PC-3 (cell line): ENCODE data around the gene TTC23. TPM values are rescaled to one million over a fixed set of nuclear protein-coding genes. Genes with fewer than 3 reads are reported as not detected.

Source experiments
- ATAC-seq: fragments of 200-7000 bp; cut with Tn5 transposase; 2 replicates; pipeline ENCODE4 v1.9.1; 2020; ENCODE audit warnings: mild to moderate bottlenecking, moderate library complexity
- BruUV-seq: library from RNA; stranded (reverse); fragments of 400-500 nt; replicated peaks from 2 replicates; lab custom pipeline; 2021; lab: Mats Ljungman, UMichigan
- CTCF ChIA-PET: fragments of 300-600 bp; sonication (Branson Sonifier 250); formaldehyde crosslinking; loops from one replicate; lab custom pipeline; 2022; ENCODE audit warnings: antibody characterized with exemption; lab: Charles Lee
- POLR2A ChIA-PET: fragments of 300-600 bp; sonication (Branson Sonifier 250); formaldehyde crosslinking; loops from one replicate; lab custom pipeline; 2022; ENCODE audit warnings: antibody characterized with exemption; ENCODE audit not compliant: unreplicated experiment; lab: Charles Lee
- DNase-seq: peaks from one replicate; pipeline ENCODE4 v3.0.0-alpha.2; 2015
- H2AFZ ChIP-seq: fragments of 300-600 bp; sonication (generic); 2 replicates; pipeline ENCODE4 v1.6.0; 2016; ENCODE audit warnings: antibody characterized with exemption, low read length
- H3F3A ChIP-seq: fragments of 300-600 bp; sonication (generic); one replicate; pipeline ENCODE4 v1.6.0; 2017; ENCODE audit warnings: antibody characterized with exemption, low read length, control low read depth, mild to moderate bottlenecking; ENCODE audit not compliant: unreplicated experiment
- H3K27ac ChIP-seq: fragments of 300-600 bp; sonication (generic); 2 replicates; pipeline ENCODE4 v1.5.1; 2016; ENCODE audit warnings: mild to moderate bottlenecking, low read length
- H3K27me3 ChIP-seq: fragments of 300-600 bp; sonication (generic); 2 replicates; pipeline ENCODE4 v1.6.1; 2016; ENCODE audit warnings: low read length, mixed read lengths
- H3K36me3 ChIP-seq: fragments of 300-600 bp; sonication (generic); 2 replicates; pipeline ENCODE4 v1.6.1; 2016; ENCODE audit warnings: low read depth, mixed run types, low read length, mixed read lengths
- H3K4me1 ChIP-seq: fragments of 300-600 bp; sonication (generic); 2 replicates; pipeline ENCODE4 v1.5.1; 2016; ENCODE audit warnings: low read length; ENCODE audit not compliant: insufficient read depth
- H3K4me2 ChIP-seq: fragments of 300-600 bp; sonication (generic); 2 replicates; pipeline ENCODE4 v1.6.0; 2016; ENCODE audit warnings: low read length
- H3K4me3 ChIP-seq: fragments of 300-600 bp; sonication (generic); 2 replicates; pipeline ENCODE4 v1.5.1; 2016; ENCODE audit warnings: mild to moderate bottlenecking, low read length, mixed read lengths
- H3K79me2 ChIP-seq: fragments of 300-600 bp; sonication (generic); 2 replicates; pipeline ENCODE4 v1.6.1; 2017; ENCODE audit warnings: low read length, mixed read lengths
- H3K9ac ChIP-seq: fragments of 300-600 bp; sonication (generic); 2 replicates; pipeline ENCODE4 v1.6.0; 2016; ENCODE audit warnings: mild to moderate bottlenecking, low read length
- H3K9me2 ChIP-seq: fragments of 300-600 bp; sonication (generic); replicated peaks from 2 replicates; pipeline ENCODE4 v1.6.1; 2016; ENCODE audit warnings: mixed run types, low read length, mixed read lengths
- H3K9me3 ChIP-seq: fragments of 300-600 bp; sonication (generic); 2 replicates; pipeline ENCODE4 v1.6.1; 2016; ENCODE audit warnings: low read length, mixed read lengths
- H4K20me1 ChIP-seq: fragments of 300-600 bp; sonication (generic); 2 replicates; pipeline ENCODE4 v1.6.1; 2016; ENCODE audit warnings: low read length, mixed read lengths
- CTCF ChIP-seq: fragments of 300-600 bp; sonication (generic); conservative IDR thresholded peaks from 2 replicates; pipeline ENCODE4 v1.5.1; 2017; ENCODE audit warnings: antibody characterized with exemption, low read depth, mild to moderate bottlenecking, low read length
- EZH2 ChIP-seq: fragments of 300-600 bp; sonication (generic); IDR thresholded peaks from one replicate; pipeline ENCODE4 v1.6.1; 2017; ENCODE audit warnings: antibody characterized with exemption, mild to moderate bottlenecking, low read length; ENCODE audit not compliant: unreplicated experiment
- EZH2phosphoT487 ChIP-seq: fragments of 300-600 bp; sonication (generic); IDR thresholded peaks from 2 replicates; pipeline ENCODE4 v1.6.1; 2018; ENCODE audit warnings: mild to moderate bottlenecking, antibody characterized with exemption, low read length, borderline replicate concordance
- intact Hi-C: fragments of 100-400 bp; cut with micrococcal nuclease; formaldehyde crosslinking; loops from 2 replicates; pipeline ENCODE4 v1.9.0; 2023
- total RNA-seq: library from RNA; depleted of rRNA; stranded (reverse); fragments of >200 nt; gene quantifications from 2 replicates; pipeline ENCODE4 v1.2.3, GENCODE V29; 2014

TTC23 gene
- total RNA-seq, 1 experiment from 2014 or later: 10.4 TPM

- Histone ChIP-seq H3K4me2 (no peak overlapping the region), H3K4me1 (no peaks in the 10 kb centered on the region), H3F3A (no peaks in the 10 kb centered on the region), H3K79me2 (no peaks in the 10 kb centered on the region), H3K4me3 (no peak overlapping the region), H3K9me2 (no peaks in the 10 kb centered on the region), H3K36me3 (no peaks in the 10 kb centered on the region), H3K9ac (no peak overlapping the region), H3K27me3 (no peaks in the 10 kb centered on the region), H3K27ac (no peak overlapping the region), H3K9me3 (no peaks in the 10 kb centered on the region), H2AFZ (no peak overlapping the region), H4K20me1 (no peaks in the 10 kb centered on the region)
- BruUV-seq: no TSS peak
- ChIA-PET CTCF (no interaction called here), POLR2A (no interaction called here)
- TF ChIP-seq EZH2phosphoT487 (no peak), CTCF (no peak), EZH2 (no peak)
- DNase-seq (no peak), ATAC-seq (no peak)
- intact Hi-C loops: no loop called here
These were observed 19.1 kb upstream of the TTC23 start for GRCh38 chr15:99268431-99268830.

GRCh38 chr15:99267957-99268356 lies 18.6 kb upstream of the TTC23 start:
- H2AFZ ChIP-seq: no peak overlapping the region
- no peaks in the 10 kb centered on the region for H3K9me3 ChIP-seq
- TF ChIP-seq EZH2phosphoT487 (no peak), EZH2 (no peak), CTCF (no peak)
- no peak overlapping the region for H3K9ac ChIP-seq
- ATAC-seq: no peak
- POLR2A ChIA-PET: no interaction called here
- no peak for DNase-seq
- H3K36me3 ChIP-seq: no peaks in the 10 kb centered on the region
- no peak overlapping the region for H3K27ac ChIP-seq
- no peaks in the 10 kb centered on the region for H3K4me1 ChIP-seq
- no peaks in the 10 kb centered on the region for H3K9me2 ChIP-seq
- no TSS peak for BruUV-seq
- intact Hi-C loops: no loop called here
- H3K4me2 ChIP-seq: no peak overlapping the region
- CTCF ChIA-PET: no interaction called here
- H3K27me3 ChIP-seq: no peaks in the 10 kb centered on the region
- no peaks in the 10 kb centered on the region for H4K20me1 ChIP-seq
- no peak overlapping the region for H3K4me3 ChIP-seq
- H3F3A ChIP-seq: no peaks in the 10 kb centered on the region
- H3K79me2 ChIP-seq: no peaks in the 10 kb centered on the region

GRCh38 chr15:99265541-99266070 lies 16.2 kb upstream of the TTC23 start:
- Histone ChIP-seq H3K4me2 (no peak overlapping the region), H3K4me3 (no peak overlapping the region), H3K27ac (no peak overlapping the region), H3K4me1 (no peaks in the 10 kb centered on the region), H3K27me3 (no peaks in the 10 kb centered on the region), H3K79me2 (no peaks in the 10 kb centered on the region), H3K9me3 (no peaks in the 10 kb centered on the region), H3K36me3 (no peaks in the 10 kb centered on the region), H3F3A (no peaks in the 10 kb centered on the region), H3K9ac (no peak overlapping the region), H4K20me1 (no peaks in the 10 kb centered on the region), H3K9me2 (no peaks in the 10 kb centered on the region), H2AFZ (no peak overlapping the region)
- TF ChIP-seq EZH2phosphoT487 (no peak), EZH2 (no peak), CTCF (no peak)
- intact Hi-C loops: no loop called here
- ATAC-seq (no peak), DNase-seq (no peak)
- CTCF ChIA-PET: no interaction called here
- POLR2A ChIA-PET: no interaction called here
- BruUV-seq: no TSS peak
